ENCODE results near the gene CLEC2B. TPM values are rescaled to one million over a fixed set of nuclear protein-coding genes. Genes with fewer than 3 reads are reported as not detected.

Gene CLEC2B
- polyA plus RNA-seq, 1 experiment, result 0.04 TPM

- Histone ChIP-seq H3K4me3 (ENCODE audit: low read depth, low read length) (no peak overlapping the region), H3K36me3 (ENCODE audit: control insufficient read depth, insufficient read depth, low read length) (no peaks in the 10 kb centered on the region), H3K27me3 (ENCODE audit: control insufficient read depth, insufficient read depth, low read length) (no peaks in the 10 kb centered on the region)
- TF ChIP-seq CTCF (IDR thresholded peaks at IDR 0.05; ENCODE audit: insufficient read depth, low read depth, low read length), result no peak
- no peak for DNase-seq (ENCODE audit: low read depth)
- ChIA-PET CTCF (no interaction called here), POLR2A (no interaction called here)
Observed at GRCh38 chr12:9851050-9851449, 18.1 kb downstream of the CLEC2B start.

DNA sequence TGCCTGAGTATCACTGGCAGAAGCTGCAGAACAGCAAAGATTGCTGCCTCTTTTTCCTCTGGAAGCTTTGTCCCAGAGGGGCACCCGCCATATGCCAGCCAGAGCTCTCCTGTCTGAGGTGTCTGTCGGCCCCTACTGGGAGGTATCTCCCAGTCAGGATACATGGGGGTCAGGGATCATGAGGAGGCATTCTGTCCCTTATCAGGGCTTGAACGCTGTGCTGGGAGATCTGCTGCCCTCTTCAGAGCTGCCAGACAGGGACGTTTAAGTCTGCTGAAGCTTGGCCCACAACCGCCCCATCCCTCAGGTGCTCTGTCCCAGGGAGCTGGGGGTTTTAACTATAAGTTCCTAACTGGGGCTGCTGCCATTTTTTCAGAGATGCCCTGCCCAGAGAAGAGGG, 20.3 kb downstream of the CLEC2B start:
- DNase-seq (ENCODE audit: low read depth), result no peak
- Histone ChIP-seq H3K36me3 (ENCODE audit: control insufficient read depth, insufficient read depth, low read length) (no peaks in the 10 kb centered on the region), H3K4me3 (ENCODE audit: low read depth, low read length) (no peak overlapping the region), H3K27me3 (ENCODE audit: control insufficient read depth, insufficient read depth, low read length) (no peaks in the 10 kb centered on the region)
- ChIA-PET CTCF (interaction anchor here (1.5 kb wide), 1 partner anchor 18 kb away, joined by 4 read pairs; no protein-coding TSS in a partner anchor), POLR2A (no interaction called here)
- TF ChIP-seq CTCF (IDR thresholded peaks at IDR 0.05; ENCODE audit: insufficient read depth, low read depth, low read length), result no peak

DNA sequence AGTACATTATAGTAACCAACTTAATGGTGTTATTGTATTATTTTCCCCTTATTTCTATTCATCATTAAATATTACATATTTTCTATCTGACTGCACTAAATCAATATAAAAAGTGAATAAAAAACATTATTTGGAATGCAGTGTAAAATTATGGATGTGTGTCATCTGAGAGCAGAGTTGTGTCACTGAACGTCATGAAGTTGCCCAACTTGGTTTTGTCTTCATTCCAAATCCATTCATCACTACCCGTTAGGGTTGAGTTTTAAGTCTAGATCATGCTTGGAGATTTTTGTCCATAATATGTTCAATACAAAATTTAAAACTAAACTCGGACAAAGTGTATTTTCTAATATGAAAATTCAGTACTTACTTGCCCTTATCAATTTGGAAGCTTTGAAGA, 25.7 kb downstream of the CLEC2B start:
- DNase-seq (ENCODE audit: low read depth), result no peak
- ChIA-PET POLR2A (no interaction called here), CTCF (no interaction called here)
- Histone ChIP-seq H3K36me3 (ENCODE audit: control insufficient read depth, insufficient read depth, low read length) (no peaks in the 10 kb centered on the region), H3K27me3 (ENCODE audit: control insufficient read depth, insufficient read depth, low read length) (no peaks in the 10 kb centered on the region), H3K4me3 (ENCODE audit: low read depth, low read length) (no peak overlapping the region)
- no peak for TF ChIP-seq CTCF (IDR thresholded peaks at IDR 0.05; ENCODE audit: insufficient read depth, low read depth, low read length)

GRCh38 chr12:9831720-9832119, 37.4 kb downstream of the CLEC2B start:
- DNase-seq (ENCODE audit: low read depth), result no peak
- Histone ChIP-seq H3K36me3 (ENCODE audit: control insufficient read depth, insufficient read depth, low read length) (no peaks in the 10 kb centered on the region), H3K4me3 (ENCODE audit: low read depth, low read length) (no peak overlapping the region), H3K27me3 (ENCODE audit: control insufficient read depth, insufficient read depth, low read length) (no peaks in the 10 kb centered on the region)
- CTCF ChIA-PET, result no interaction called here
- POLR2A ChIA-PET, result no interaction called here
- TF ChIP-seq CTCF (IDR thresholded peaks at IDR 0.05; ENCODE audit: insufficient read depth, low read depth, low read length), result no peak

- TF ChIP-seq CTCF (IDR thresholded peaks at IDR 0.05; ENCODE audit: insufficient read depth, low read depth, low read length), result no peak
- CTCF ChIA-PET, result interaction anchor here (2.1 kb wide), 1 partner anchor 16 kb away, joined by 9 read pairs; no protein-coding TSS in a partner anchor
- DNase-seq (ENCODE audit: low read depth), result no peak
- no peaks in the 10 kb centered on the region for H3K36me3 ChIP-seq (ENCODE audit: control insufficient read depth, insufficient read depth, low read length)
- H3K4me3 ChIP-seq (ENCODE audit: low read depth, low read length), result no peak overlapping the region
- H3K27me3 ChIP-seq (ENCODE audit: control insufficient read depth, insufficient read depth, low read length), result no peaks in the 10 kb centered on the region
- POLR2A ChIA-PET, result no interaction called here
Observed at GRCh38 chr12:9829982-9830381, 39.2 kb downstream of the CLEC2B start.
